Skin of body (tissue), 2 donors: Measurements from ENCODE around the gene GOLGA6L26. TPM values are rescaled to one million over a fixed set of nuclear protein-coding genes. Genes with fewer than 3 reads are reported as not detected.

Source experiments
- small RNA-seq: library from RNA; depleted of rRNA; stranded (forward); fragments of <200 nt; gene quantifications from one replicate; pipeline ENCODE3, GENCODE V24; 2014; ENCODE audit warnings: low replicate concordance
- total RNA-seq: library from RNA; depleted of rRNA; stranded (reverse); fragments of >200 nt; gene quantifications from one replicate; pipeline ENCODE4 v1.2.3, GENCODE V29; 2014

The GOLGA6L26 gene
- total RNA-seq, 1 donor from 2014 or later = not detected

Small RNA genes within 50 kb of the gene (small RNA-seq; reads per million reads assigned to genes)
- gene RN7SL536P = not detected

Other genes with a start within 250 kb of the GOLGA6L26 start
- not detected for gene GOLGA6L1, start 197.4 kb downstream of the GOLGA6L26 start, total RNA-seq
- gene GOLGA8S, start 20.6 kb upstream of the GOLGA6L26 start, total RNA-seq = 0.10 TPM
- not detected for gene GOLGA6L2, start 113.0 kb upstream of the GOLGA6L26 start, total RNA-seq
- gene MKRN3, start 231.5 kb upstream of the GOLGA6L26 start, total RNA-seq = 0.89 TPM